Measurements from ENCODE around the gene SPRED3.
"Not testable (repeated sequence)": the region's sequence is repeated elsewhere in the genome, so short reads cannot be mapped to it uniquely, and the experiment has no call there.

SPRED3 gene

GRCh38 chr19:38388349-38389100, at the start of gene SPRED3:
Gene SPRED3, plus strand, starts transcription at chr19:38388697. Its CDS starts 1,606 bp downstream, at chr19:38390303.
- DNase-seq (ENCODE audit: low read depth, low spot score) = no peak

GRCh38 chr19:38339011-38339410, 49.5 kb upstream of the SPRED3 start:
- not testable (repeated sequence) for DNase-seq (ENCODE audit: low read depth, low spot score)

- DNase-seq (ENCODE audit: low read depth, low spot score) = no peak
Measured at GRCh38 chr19:38340927-38341326, 47.6 kb upstream of the SPRED3 start.

- DNase-seq (ENCODE audit: low read depth, low spot score) = no peak
Measured at GRCh38 chr19:38346837-38347236, 41.7 kb upstream of the SPRED3 start.

- DNase-seq (ENCODE audit: low read depth, low spot score) = no peak
Measured at GRCh38 chr19:38350883-38351282, 37.6 kb upstream of the SPRED3 start.

GRCh38 chr19:38351865-38352395, 36.6 kb upstream of the SPRED3 start:
- no peak for DNase-seq (ENCODE audit: low read depth, low spot score)

GRCh38 chr19:38352611-38353010, 35.9 kb upstream of the SPRED3 start:
- DNase-seq (ENCODE audit: low read depth, low spot score) = no peak

GRCh38 chr19:38355728-38356725, 32.5 kb upstream of the SPRED3 start:
- DNase-seq (ENCODE audit: low read depth, low spot score) = no peak

- DNase-seq (ENCODE audit: low read depth, low spot score) = no peak
Measured at GRCh38 chr19:38358071-38358470, 30.4 kb upstream of the SPRED3 start.

GRCh38 chr19:38359242-38360021, 29.1 kb upstream of the SPRED3 start:
- DNase-seq (ENCODE audit: low read depth, low spot score) = no peak

GRCh38 chr19:38360351-38360750, 28.1 kb upstream of the SPRED3 start:
- DNase-seq (ENCODE audit: low read depth, low spot score) = no peak

- DNase-seq (ENCODE audit: low read depth, low spot score) = no peak
Measured at GRCh38 chr19:38360839-38361631, 27.5 kb upstream of the SPRED3 start.

GRCh38 chr19:38361633-38362075, 26.8 kb upstream of the SPRED3 start:
- DNase-seq (ENCODE audit: low read depth, low spot score) = no peak

GRCh38 chr19:38362076-38362945, 26.2 kb upstream of the SPRED3 start:
- no peak for DNase-seq (ENCODE audit: low read depth, low spot score)

GRCh38 chr19:38362946-38363688, 25.4 kb upstream of the SPRED3 start:
- not testable (repeated sequence) for DNase-seq (ENCODE audit: low read depth, low spot score)

- DNase-seq (ENCODE audit: low read depth, low spot score) = no peak
Measured at GRCh38 chr19:38367041-38367440, 21.5 kb upstream of the SPRED3 start.

- no peak for DNase-seq (ENCODE audit: low read depth, low spot score)
Measured at GRCh38 chr19:38369584-38369983, 18.9 kb upstream of the SPRED3 start.

GRCh38 chr19:38370299-38370698, 18.2 kb upstream of the SPRED3 start:
- DNase-seq (ENCODE audit: low read depth, low spot score) = no peak

- no peak for DNase-seq (ENCODE audit: low read depth, low spot score)
Measured at GRCh38 chr19:38371081-38371480, 17.4 kb upstream of the SPRED3 start.
